ENCODE results near the gene LMLN. TPM values are rescaled to one million over a fixed set of nuclear protein-coding genes. Genes with fewer than 3 reads are reported as not detected.
"Not testable (repeated sequence)": the region's sequence is repeated elsewhere in the genome, so short reads cannot be mapped to it uniquely, and the experiment has no call there.

Gene LMLN
- total and polyA plus RNA-seq, 8 donors = 2.2 to 6.4 (median 4.4) TPM

GRCh38 chr3:198046120-198046857 lies 86.3 kb downstream of the LMLN start:
- no peaks in the 10 kb centered on the region for H3K36me3 ChIP-seq
- no peak overlapping the region for H3K4me3 ChIP-seq
- 87 to 94% methylated on average over 8 of the region's 8 CpGs for WGBS, 2 donors
- DNase-seq (peak in 1 of 6 donors; percentile 64), FAIRE-seq (no peak), ATAC-seq (no peak)
- no peaks in the 10 kb centered on the region for H3K4me1 ChIP-seq
- no peak for TF ChIP-seq CTCF (IDR thresholded peaks at IDR 0.05)
- H3K9me3 ChIP-seq = no peaks in the 10 kb centered on the region
- intact Hi-C loops (cut with DNase I) = no loop called here
- H3K27ac ChIP-seq = no peak overlapping the region
- H3K27me3 ChIP-seq = no peaks in the 10 kb centered on the region

- intact Hi-C loops (cut with DNase I) = no loop called here
- Histone ChIP-seq H3K4me3 (no peak overlapping the region), H3K27ac (no peak overlapping the region), H3K9me3 (no peaks in the 10 kb centered on the region), H3K27me3 (no peaks in the 10 kb centered on the region), H3K36me3 (no peaks in the 10 kb centered on the region), H3K4me1 (no peaks in the 10 kb centered on the region)
- no peak for FAIRE-seq
- DNase-seq = no peak
- TF ChIP-seq CTCF (IDR thresholded peaks at IDR 0.05) = no peak
- ATAC-seq = no peak
These were observed 88.4 kb downstream of the LMLN start for GRCh38 chr3:198048445-198048844.

GRCh38 chr3:198051836-198052235 lies 91.8 kb downstream of the LMLN start:
- TF ChIP-seq CTCF (IDR thresholded peaks at IDR 0.05) = no peak
- H3K4me1 ChIP-seq = no peaks in the 10 kb centered on the region
- 61 to 69% methylated on average over 2 of the region's 2 CpGs for WGBS, 2 donors
- no peaks in the 10 kb centered on the region for H3K36me3 ChIP-seq
- H3K9me3 ChIP-seq = no peaks in the 10 kb centered on the region
- FAIRE-seq = no peak
- H3K27ac ChIP-seq = no peak overlapping the region
- H3K27me3 ChIP-seq = no peaks in the 10 kb centered on the region
- H3K4me3 ChIP-seq = no peak overlapping the region
- DNase-seq = no peak
- intact Hi-C loops (cut with DNase I) = no loop called here
- ATAC-seq = no peak

DNA sequence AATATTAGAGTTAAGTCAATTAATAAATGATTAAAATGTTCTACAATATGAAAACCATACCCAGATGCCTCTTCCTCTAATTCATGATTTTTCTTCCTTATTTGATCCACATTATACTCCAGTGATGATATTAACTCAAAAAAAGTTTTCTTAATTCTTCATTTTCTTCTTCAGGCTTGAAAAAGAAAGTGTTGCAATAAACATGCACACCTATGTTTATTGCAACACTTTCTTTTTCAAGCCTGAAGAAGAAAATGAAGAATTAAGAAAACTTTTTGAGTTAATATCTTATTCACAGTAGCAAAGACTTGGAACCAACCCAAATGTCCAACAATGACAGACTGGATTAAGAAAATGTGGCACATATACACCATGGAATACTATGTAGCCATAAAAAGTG lies 93.4 kb downstream of the LMLN start:
- H3K27me3 ChIP-seq; H3K4me3 ChIP-seq; H3K9me3 ChIP-seq; intact Hi-C loops (cut with DNase I); FAIRE-seq; DNase-seq; ATAC-seq; H3K4me1 ChIP-seq; H3K36me3 ChIP-seq; H3K27ac ChIP-seq: not testable (repeated sequence)

GRCh38 chr3:198061119-198062067 lies 101.4 kb downstream of the LMLN start:
- DNase-seq = no peak
- FAIRE-seq = no peak
- Histone ChIP-seq H3K36me3 (no peaks in the 10 kb centered on the region), H3K9me3 (no peaks in the 10 kb centered on the region), H3K27me3 (peaks cover 0 to 8% (median 1%) of the 10 kb centered on the region in 4 donors), H3K4me3 (no peak overlapping the region), H3K27ac (no peak overlapping the region), H3K4me1 (no peaks in the 10 kb centered on the region)
- TF ChIP-seq CTCF (IDR thresholded peaks at IDR 0.05) = no peak
- 65 to 84% methylated on average over 1 of the region's 1 CpG for WGBS, 2 donors
- intact Hi-C loops (cut with DNase I) = no loop called here
- ATAC-seq = no peak
